ENCODE measurements around the gene GZMB. TPM values are rescaled to one million over a fixed set of nuclear protein-coding genes. Genes with fewer than 3 reads are reported as not detected.

The GZMB gene
- polyA plus RNA-seq, 1 experiment: not detected

DNA sequence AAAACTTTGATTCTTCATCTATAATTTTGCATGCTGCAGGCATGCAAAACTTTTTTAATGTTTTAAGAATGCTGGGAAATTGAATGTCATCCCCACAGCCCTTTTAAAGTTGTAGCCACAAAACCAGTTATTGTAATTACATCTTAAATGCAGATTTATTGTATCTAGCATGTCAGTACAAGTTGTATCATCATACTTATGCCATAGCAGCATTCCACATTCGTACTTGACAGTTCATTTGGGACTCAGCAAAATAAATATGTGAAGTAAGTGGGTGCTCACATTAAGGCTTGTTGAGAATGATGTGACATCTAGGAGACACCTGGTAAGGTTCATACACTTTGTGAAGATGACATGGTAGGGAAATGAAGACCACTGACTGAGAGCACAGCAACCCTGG, 44.0 kb upstream of the GZMB start:
- no peak for DNase-seq (ENCODE audit: low read depth, low spot score)
- H3K9me3 ChIP-seq (ENCODE audit: control insufficient read depth, insufficient read depth, low read length): no peaks in the 10 kb centered on the region
- H3K4me3 ChIP-seq (ENCODE audit: low read depth, low read length): no peak overlapping the region
- TF ChIP-seq, protein P1, sequence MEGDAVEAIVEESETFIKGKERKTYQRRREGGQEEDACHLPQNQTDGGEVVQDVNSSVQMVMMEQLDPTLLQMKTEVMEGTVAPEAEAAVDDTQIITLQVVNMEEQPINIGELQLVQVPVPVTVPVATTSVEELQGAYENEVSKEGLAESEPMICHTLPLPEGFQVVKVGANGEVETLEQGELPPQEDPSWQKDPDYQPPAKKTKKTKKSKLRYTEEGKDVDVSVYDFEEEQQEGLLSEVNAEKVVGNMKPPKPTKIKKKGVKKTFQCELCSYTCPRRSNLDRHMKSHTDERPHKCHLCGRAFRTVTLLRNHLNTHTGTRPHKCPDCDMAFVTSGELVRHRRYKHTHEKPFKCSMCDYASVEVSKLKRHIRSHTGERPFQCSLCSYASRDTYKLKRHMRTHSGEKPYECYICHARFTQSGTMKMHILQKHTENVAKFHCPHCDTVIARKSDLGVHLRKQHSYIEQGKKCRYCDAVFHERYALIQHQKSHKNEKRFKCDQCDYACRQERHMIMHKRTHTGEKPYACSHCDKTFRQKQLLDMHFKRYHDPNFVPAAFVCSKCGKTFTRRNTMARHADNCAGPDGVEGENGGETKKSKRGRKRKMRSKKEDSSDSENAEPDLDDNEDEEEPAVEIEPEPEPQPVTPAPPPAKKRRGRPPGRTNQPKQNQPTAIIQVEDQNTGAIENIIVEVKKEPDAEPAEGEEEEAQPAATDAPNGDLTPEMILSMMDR (IDR thresholded peaks at IDR 0.05; ENCODE audit: low read depth, low read length): no peak
- H3K27ac ChIP-seq (ENCODE audit: low read depth, low read length): no peak overlapping the region
- ChIA-PET CTCF (interaction anchor here (0.8 kb wide), 1 partner anchor 10 kb away, joined by 6 read pairs; no protein-coding TSS in a partner anchor), POLR2A (no interaction called here)
- no peaks in the 10 kb centered on the region for H3K27me3 ChIP-seq (ENCODE audit: control insufficient read depth, insufficient read depth, low read length)

DNA sequence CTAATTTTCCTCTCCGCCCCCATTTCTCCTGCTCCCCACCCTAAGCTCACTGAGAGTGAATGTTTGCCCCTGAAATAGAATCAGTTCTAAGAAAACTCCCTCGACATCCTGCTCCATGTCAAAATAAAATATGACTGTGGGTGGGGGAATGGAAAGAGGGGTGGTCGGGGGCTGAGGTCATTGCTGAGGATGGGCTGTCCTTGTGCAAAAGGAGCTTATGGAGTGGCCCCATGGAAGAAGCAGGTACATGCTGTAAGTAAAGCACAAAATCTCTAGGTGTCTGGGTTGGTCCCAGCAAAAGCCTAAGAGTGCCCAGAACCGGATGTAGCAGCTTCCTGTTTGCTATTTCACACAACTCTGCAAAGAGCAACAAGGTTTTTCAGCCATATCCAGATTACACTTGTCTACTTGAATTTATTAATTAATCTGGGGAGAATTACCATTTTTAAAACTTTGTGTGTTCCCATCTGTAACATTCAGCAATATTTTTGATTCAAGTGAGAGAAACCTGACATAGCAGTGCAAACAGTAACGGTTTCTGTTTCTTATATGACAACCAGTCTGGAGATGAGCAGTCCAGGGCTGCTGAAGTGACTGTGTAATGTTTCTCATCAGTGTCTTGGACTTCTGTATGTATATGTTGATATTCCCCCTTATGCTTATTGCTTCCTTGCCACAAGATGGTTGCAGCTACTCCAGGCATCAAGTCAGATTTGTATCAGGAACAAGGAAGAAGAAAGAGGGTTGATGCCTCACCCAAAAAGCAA, 40.4 kb upstream of the GZMB start:
- Histone ChIP-seq H3K9me3 (ENCODE audit: control insufficient read depth, insufficient read depth, low read length) (no peaks in the 10 kb centered on the region), H3K4me3 (ENCODE audit: low read depth, low read length) (no peak overlapping the region), H3K27me3 (ENCODE audit: control insufficient read depth, insufficient read depth, low read length) (no peaks in the 10 kb centered on the region), H3K27ac (ENCODE audit: low read depth, low read length) (no peak overlapping the region)
- POLR2A ChIA-PET: no interaction called here
- CTCF ChIA-PET: interaction anchor here (1.2 kb wide), 1 partner anchor 36 kb away, joined by 4 read pairs; no protein-coding TSS in a partner anchor
- DNase-seq (ENCODE audit: low read depth, low spot score): no peak
- TF ChIP-seq, protein P1 (IDR thresholded peaks at IDR 0.05; ENCODE audit: low read depth, low read length): no peak

DNA sequence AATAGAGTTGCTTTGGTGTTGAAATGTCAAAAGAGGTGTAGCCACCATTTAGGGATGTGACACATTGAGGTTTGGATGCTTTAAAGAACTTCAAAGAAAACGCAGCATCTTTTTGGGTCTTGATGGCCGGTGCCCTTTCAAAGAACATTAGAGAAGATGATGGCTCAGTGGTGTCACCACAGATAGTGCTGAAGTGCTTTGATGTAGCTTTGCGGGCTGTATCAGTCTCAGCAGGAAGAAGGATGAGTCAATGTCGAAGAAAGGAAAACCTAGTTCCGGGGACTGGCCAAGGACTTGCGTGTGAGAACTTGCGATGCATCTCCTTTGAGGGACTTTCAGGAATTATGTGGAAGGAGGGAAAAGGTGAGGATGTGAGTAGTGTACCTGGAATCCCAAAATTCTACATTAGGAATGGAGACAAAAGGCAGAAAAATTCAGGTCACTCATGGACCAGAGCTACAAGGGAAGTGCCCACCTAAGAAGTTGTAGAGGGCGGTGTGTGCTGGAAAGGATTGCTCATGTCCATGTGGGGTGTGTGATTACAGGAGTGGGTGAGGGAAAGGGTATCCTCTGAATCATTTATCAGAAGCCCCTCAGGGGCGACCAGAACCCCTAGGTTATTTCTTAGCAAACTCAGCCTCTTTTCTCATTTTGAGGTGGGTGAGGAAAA, 39.7 kb upstream of the GZMB start:
- H3K9me3 ChIP-seq (ENCODE audit: control insufficient read depth, insufficient read depth, low read length): no peaks in the 10 kb centered on the region
- no peaks in the 10 kb centered on the region for H3K27me3 ChIP-seq (ENCODE audit: control insufficient read depth, insufficient read depth, low read length)
- TF ChIP-seq, protein P1 (IDR thresholded peaks at IDR 0.05; ENCODE audit: low read depth, low read length): no peak
- H3K4me3 ChIP-seq (ENCODE audit: low read depth, low read length): no peak overlapping the region
- no peak overlapping the region for H3K27ac ChIP-seq (ENCODE audit: low read depth, low read length)
- DNase-seq (ENCODE audit: low read depth, low spot score): no peak
- ChIA-PET POLR2A (no interaction called here), CTCF (interaction anchor here (1.2 kb wide), 1 partner anchor 37 kb away, joined by 4 read pairs; no protein-coding TSS in a partner anchor)

DNA sequence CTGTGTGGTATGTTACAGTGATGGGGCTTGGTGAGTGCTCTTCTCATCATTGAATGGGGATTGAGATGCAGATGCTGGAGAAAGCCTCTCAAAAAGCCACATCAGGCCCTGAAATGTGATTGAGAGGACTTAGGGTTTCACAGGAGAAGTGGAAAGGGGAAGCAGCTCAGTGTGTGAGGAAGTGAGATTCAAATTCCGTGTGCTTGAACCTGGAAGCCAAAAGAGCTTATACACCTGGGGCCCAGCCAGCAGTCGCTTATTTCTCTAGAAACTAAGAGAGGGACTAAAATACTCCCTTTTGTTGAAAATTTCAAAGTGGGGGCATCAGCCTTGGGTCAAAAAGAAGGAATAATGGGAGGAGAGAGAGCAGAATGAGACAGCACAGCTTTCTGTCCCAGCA, 39.1 kb upstream of the GZMB start:
- no peaks in the 10 kb centered on the region for H3K27me3 ChIP-seq (ENCODE audit: control insufficient read depth, insufficient read depth, low read length)
- no peak for DNase-seq (ENCODE audit: low read depth, low spot score)
- no peaks in the 10 kb centered on the region for H3K9me3 ChIP-seq (ENCODE audit: control insufficient read depth, insufficient read depth, low read length)
- TF ChIP-seq, protein P1 (IDR thresholded peaks at IDR 0.05; ENCODE audit: low read depth, low read length): no peak
- no peak overlapping the region for H3K27ac ChIP-seq (ENCODE audit: low read depth, low read length)
- POLR2A ChIA-PET: no interaction called here
- no peak overlapping the region for H3K4me3 ChIP-seq (ENCODE audit: low read depth, low read length)
- CTCF ChIA-PET: no interaction called here

DNA sequence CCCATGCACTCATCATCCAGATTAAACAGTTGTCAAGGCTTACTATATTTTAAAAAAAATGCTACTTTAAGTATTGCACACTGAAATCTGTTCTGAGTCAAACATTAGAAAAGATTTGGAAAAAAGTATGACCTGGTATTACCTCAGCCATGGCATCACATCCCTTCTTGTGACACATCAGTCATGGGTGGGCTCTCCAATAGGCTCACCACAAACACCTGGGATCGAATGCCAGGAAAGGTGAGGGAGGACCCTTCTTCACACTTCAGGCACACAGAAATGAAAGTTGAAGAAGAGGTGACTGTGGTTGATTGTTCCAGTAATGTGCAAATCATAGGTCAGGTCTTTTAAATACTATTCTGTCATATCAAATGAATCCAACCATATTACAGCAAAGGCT, 36.6 kb upstream of the GZMB start:
- ChIA-PET POLR2A (no interaction called here), CTCF (no interaction called here)
- no peaks in the 10 kb centered on the region for H3K27me3 ChIP-seq (ENCODE audit: control insufficient read depth, insufficient read depth, low read length)
- H3K4me3 ChIP-seq (ENCODE audit: low read depth, low read length): no peak overlapping the region
- H3K9me3 ChIP-seq (ENCODE audit: control insufficient read depth, insufficient read depth, low read length): no peaks in the 10 kb centered on the region
- TF ChIP-seq, protein P1 (IDR thresholded peaks at IDR 0.05; ENCODE audit: low read depth, low read length): no peak
- no peak for DNase-seq (ENCODE audit: low read depth, low spot score)
- H3K27ac ChIP-seq (ENCODE audit: low read depth, low read length): no peak overlapping the region

Data from AG04450 (cell line).